Right lobe of liver (tissue), 4 donors: ENCODE results near the gene A3GALT2.

Experiments
- POLR2A ChIP-seq: fragments of 450-650 bp; IDR thresholded peaks from one replicate; pipeline ENCODE4 v1.6.1; 2017; ENCODE audit warnings: antibody characterized with exemption, mild to moderate bottlenecking
- TF ChIP-seq, protein P1 (sequence below), 4 donors: fragments of 200-600 bp in 3 of 4; fragments of 450-650 bp in 1 of 4; IDR thresholded peaks; one replicate each; pipeline versions ENCODE4 v1.5.1 to v1.8.0; 2016 to 2022; ENCODE audit warnings: antibody characterized with exemption in 4 of 4, mild to moderate bottlenecking in 2 of 4
- donor health status: DM: no; HTN: no; CAD: no.
- donor health status: DM: no; HTN: no; CAD: no.
- donor health status: DM: no; HTN: yes; CAD: no.

DNA sequence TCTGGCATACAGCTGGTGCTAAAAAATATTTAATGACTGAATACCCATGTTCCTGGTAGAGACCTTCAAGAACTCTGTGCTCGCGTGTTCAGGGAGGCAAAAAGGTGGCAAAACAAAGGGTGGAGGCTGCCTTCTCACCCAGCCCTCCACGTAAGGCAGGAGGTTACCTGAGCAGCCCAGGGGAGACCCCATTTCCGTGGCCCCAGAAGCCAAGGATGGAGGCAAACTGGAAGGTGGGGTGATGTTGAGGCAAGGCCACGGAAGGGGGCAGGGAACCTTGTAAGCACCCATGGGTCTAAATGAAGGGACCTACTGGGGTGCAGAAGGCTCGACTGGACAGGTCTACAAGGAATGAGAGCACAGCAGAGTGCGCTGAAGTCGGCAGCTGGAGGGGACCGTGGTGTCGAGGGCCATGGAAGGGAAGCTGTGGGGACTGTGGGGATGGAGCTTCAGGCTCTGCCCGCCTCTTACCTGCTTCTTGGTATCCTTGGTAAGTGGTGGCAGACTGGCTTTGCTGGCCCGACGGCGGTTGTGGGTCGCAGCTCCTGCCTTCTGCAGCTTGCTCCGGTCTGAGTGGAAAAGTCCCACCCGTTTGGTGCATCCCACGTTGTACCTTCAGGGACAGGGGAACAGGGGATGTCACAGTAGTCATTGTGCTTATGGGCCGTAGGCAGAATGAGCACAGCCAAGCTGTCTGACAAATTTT is 8.9 kb upstream of the A3GALT2 start:
- TF ChIP-seq, protein P1, sequence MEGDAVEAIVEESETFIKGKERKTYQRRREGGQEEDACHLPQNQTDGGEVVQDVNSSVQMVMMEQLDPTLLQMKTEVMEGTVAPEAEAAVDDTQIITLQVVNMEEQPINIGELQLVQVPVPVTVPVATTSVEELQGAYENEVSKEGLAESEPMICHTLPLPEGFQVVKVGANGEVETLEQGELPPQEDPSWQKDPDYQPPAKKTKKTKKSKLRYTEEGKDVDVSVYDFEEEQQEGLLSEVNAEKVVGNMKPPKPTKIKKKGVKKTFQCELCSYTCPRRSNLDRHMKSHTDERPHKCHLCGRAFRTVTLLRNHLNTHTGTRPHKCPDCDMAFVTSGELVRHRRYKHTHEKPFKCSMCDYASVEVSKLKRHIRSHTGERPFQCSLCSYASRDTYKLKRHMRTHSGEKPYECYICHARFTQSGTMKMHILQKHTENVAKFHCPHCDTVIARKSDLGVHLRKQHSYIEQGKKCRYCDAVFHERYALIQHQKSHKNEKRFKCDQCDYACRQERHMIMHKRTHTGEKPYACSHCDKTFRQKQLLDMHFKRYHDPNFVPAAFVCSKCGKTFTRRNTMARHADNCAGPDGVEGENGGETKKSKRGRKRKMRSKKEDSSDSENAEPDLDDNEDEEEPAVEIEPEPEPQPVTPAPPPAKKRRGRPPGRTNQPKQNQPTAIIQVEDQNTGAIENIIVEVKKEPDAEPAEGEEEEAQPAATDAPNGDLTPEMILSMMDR (IDR thresholded peaks at IDR 0.05): no peak
- TF ChIP-seq POLR2A: no peak
